Retinal pigment epithelial cell (primary cell): ENCODE measurements around the gene PDS5A.
"Not testable (repeated sequence)": the region's sequence is repeated elsewhere in the genome, so short reads cannot be mapped to it uniquely, and the experiment has no call there.

Experiments
- DNase-seq: peaks from one replicate; pipeline ENCODE4 v3.0.0-alpha.2; 2010; ENCODE audit warnings: low read depth
- H3K4me3 ChIP-seq: 2 replicates; pipeline ENCODE4 v1.5.1; 2011; ENCODE audit warnings: mild to moderate bottlenecking, low read length, control low read depth, moderate library complexity
- CTCF ChIP-seq: conservative IDR thresholded peaks from 2 replicates; pipeline ENCODE4 v1.5.1; 2011; ENCODE audit warnings: low read depth, low read length, control low read depth, inconsistent platforms

Gene PDS5A

GRCh38 chr4:39996811-39997210 lies 19.1 kb upstream of the PDS5A start:
- no peak for DNase-seq
- no peak for TF ChIP-seq CTCF
- H3K4me3 ChIP-seq: no peak overlapping the region

GRCh38 chr4:39994406-39994805 lies 16.7 kb upstream of the PDS5A start:
- no peak for TF ChIP-seq CTCF
- DNase-seq: no peak
- no peak overlapping the region for H3K4me3 ChIP-seq

GRCh38 chr4:39989381-39989780 lies 11.7 kb upstream of the PDS5A start:
- not testable (repeated sequence) for DNase-seq, H3K4me3 ChIP-seq

- TF ChIP-seq CTCF: no peak
- no peak overlapping the region for H3K4me3 ChIP-seq
- no peak for DNase-seq
These were observed 9.8 kb upstream of the PDS5A start for GRCh38 chr4:39987485-39987884.

- DNase-seq: no peak
- no peak overlapping the region for H3K4me3 ChIP-seq
- TF ChIP-seq CTCF: no peak
These were observed 1.2 kb upstream of the PDS5A start for GRCh38 chr4:39978904-39979303.

GRCh38 chr4:39978378-39978775 lies 666 bp upstream of the PDS5A start:
- DNase-seq: no peak
- peak overlapping the region; percentile 70 for H3K4me3 ChIP-seq
- TF ChIP-seq CTCF: no peak

- peak overlapping the region; percentile 86 for H3K4me3 ChIP-seq
- no peak for DNase-seq
- no peak for TF ChIP-seq CTCF
These were observed 694 bp downstream of the PDS5A start for GRCh38 chr4:39976945-39977488.
